HL-60 (cell line): ENCODE measurements around the gene C9orf153.

Source experiments
- CTCF ChIP-seq: IDR thresholded peaks from one replicate; pipeline ENCODE4 v1.5.1; 2011; ENCODE audit warnings: low read length, control low read depth, inconsistent platforms; ENCODE audit not compliant: insufficient read depth
- GABPA ChIP-seq: IDR thresholded peaks from 2 replicates; pipeline ENCODE4 v1.6.1; 2012; ENCODE audit warnings: low read depth
- POLR2AphosphoS5 ChIP-seq: IDR thresholded peaks from 2 replicates; pipeline ENCODE4 v1.6.1; 2012; ENCODE audit warnings: low read depth
- REST ChIP-seq: IDR thresholded peaks from 2 replicates; pipeline ENCODE4 v1.6.1; 2012; ENCODE audit warnings: low read depth; ENCODE audit not compliant: insufficient replicate concordance

GRCh38 chr9:86177995-86178394 is 81.5 kb downstream of the C9orf153 start:
- TF ChIP-seq CTCF: no peak
- TF ChIP-seq REST: no peak
- no peak for TF ChIP-seq POLR2AphosphoS5
- no peak for TF ChIP-seq GABPA
